Measurements from ENCODE around the gene SLC7A7. TPM values are rescaled to one million over a fixed set of nuclear protein-coding genes. Genes with fewer than 3 reads are reported as not detected.

The SLC7A7 gene
- total and polyA plus RNA-seq, 2 of the 13 experiments (the other 11 are each of a cell fraction or from before 2014, with no cell fraction given), result 0.13 to 0.63 TPM

GRCh38 chr14:22829661-22830442 lies 14.6 kb upstream of the SLC7A7 start, which contains the start of gene MRPL52 (continued):
- TF ChIP-seq, protein P1, sequence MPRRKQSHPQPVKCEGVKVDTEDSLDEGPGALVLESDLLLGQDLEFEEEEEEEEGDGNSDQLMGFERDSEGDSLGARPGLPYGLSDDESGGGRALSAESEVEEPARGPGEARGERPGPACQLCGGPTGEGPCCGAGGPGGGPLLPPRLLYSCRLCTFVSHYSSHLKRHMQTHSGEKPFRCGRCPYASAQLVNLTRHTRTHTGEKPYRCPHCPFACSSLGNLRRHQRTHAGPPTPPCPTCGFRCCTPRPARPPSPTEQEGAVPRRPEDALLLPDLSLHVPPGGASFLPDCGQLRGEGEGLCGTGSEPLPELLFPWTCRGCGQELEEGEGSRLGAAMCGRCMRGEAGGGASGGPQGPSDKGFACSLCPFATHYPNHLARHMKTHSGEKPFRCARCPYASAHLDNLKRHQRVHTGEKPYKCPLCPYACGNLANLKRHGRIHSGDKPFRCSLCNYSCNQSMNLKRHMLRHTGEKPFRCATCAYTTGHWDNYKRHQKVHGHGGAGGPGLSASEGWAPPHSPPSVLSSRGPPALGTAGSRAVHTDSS (CRISPR knock-in tag; conservative IDR thresholded peaks at IDR 0.05), result 0 out of 2 replicates have a peak, but pooled peaks have one; percentile 55
- TF ChIP-seq HMGXB4 (CRISPR knock-in tag; IDR thresholded peaks at IDR 0.05; ENCODE audit: borderline replicate concordance in 1 of 2, low read depth in 1 of 2) (peak; percentile 91 to 96), USF2 (IDR thresholded peaks at IDR 0.05; ENCODE audit: low read depth, low read length) (peak; percentile 36; the same call in 1 of the 2 replicates), USF2 (CRISPR knock-in tag; IDR thresholded peaks at IDR 0.05; ENCODE audit: borderline replicate concordance) (no peak; the same call in 1 of the 2 replicates), NCOR1 (IDR thresholded peaks at IDR 0.05; ENCODE audit: borderline replicate concordance, low read length) (peak; percentile 62; the same call in 1 of the 2 replicates), CBX1 (IDR thresholded peaks at IDR 0.05; ENCODE audit: low read depth) (peak; percentile 96), KAT2B (IDR thresholded peaks at IDR 0.05; ENCODE audit: borderline replicate concordance, low read depth, low read length) (no peak), ZMYM2 (CRISPR knock-in tag; IDR thresholded peaks at IDR 0.05) (peak; percentile 62; the same call in 1 of the 2 replicates), ETV6 (CRISPR knock-in tag; conservative IDR thresholded peaks at IDR 0.05) (peak; percentile 80; the same call in 1 of the 2 replicates), ZBTB7B (CRISPR knock-in tag; IDR thresholded peaks at IDR 0.05) (peak; percentile 64), ISX (CRISPR knock-in tag; conservative IDR thresholded peaks at IDR 0.05) (no peak), FOXP4 (CRISPR knock-in tag; IDR thresholded peaks at IDR 0.05) (no peak; the same call in 1 of the 2 replicates), ZKSCAN1 (IDR thresholded peaks at IDR 0.05; ENCODE audit: low read length) (peak; percentile 81)
- TF ChIP-seq, protein P2, sequence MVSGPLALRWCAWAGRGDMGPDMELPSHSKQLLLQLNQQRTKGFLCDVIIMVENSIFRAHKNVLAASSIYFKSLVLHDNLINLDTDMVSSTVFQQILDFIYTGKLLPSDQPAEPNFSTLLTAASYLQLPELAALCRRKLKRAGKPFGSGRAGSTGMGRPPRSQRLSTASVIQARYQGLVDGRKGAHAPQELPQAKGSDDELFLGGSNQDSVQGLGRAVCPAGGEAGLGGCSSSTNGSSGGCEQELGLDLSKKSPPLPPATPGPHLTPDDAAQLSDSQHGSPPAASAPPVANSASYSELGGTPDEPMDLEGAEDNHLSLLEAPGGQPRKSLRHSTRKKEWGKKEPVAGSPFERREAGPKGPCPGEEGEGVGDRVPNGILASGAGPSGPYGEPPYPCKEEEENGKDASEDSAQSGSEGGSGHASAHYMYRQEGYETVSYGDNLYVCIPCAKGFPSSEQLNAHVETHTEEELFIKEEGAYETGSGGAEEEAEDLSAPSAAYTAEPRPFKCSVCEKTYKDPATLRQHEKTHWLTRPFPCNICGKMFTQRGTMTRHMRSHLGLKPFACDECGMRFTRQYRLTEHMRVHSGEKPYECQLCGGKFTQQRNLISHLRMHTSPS (CRISPR knock-in tag; IDR thresholded peaks at IDR 0.05; ENCODE audit: low read depth), result peak; percentile 32; the same call in 1 of the 2 replicates
- TF ChIP-seq, protein P3, sequence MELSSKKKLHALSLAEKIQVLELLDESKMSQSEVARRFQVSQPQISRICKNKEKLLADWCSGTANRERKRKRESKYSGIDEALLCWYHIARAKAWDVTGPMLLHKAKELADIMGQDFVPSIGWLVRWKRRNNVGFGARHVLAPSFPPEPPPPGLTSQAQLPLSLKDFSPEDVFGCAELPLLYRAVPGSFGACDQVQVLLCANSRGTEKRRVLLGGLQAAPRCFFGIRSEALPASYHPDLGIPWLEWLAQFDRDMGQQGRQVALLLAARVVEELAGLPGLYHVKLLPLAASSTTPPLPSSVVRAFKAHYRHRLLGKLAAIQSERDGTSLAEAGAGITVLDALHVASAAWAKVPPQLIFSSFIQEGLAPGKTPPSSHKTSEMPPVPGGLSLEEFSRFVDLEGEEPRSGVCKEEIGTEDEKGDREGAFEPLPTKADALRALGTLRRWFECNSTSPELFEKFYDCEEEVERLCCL (CRISPR knock-in tag; IDR thresholded peaks at IDR 0.05; ENCODE audit: borderline replicate concordance), result peak; percentile 82; the same call in 1 of the 2 replicates

All from HepG2 (cell line).